HG02981 (cell line): ENCODE data around the gene PDGFB.
"Not testable (repeated sequence)": the region's sequence is repeated elsewhere in the genome, so short reads cannot be mapped to it uniquely, and the experiment has no call there.

Experiments
- ATAC-seq: cut with Tn5 transposase; IDR thresholded peaks from one replicate; pipeline ENCODE4 v1.9.1; 2021; ENCODE audit warnings: mild to moderate bottlenecking, moderate library complexity; ENCODE audit not compliant: unreplicated experiment

The PDGFB gene

DNA sequence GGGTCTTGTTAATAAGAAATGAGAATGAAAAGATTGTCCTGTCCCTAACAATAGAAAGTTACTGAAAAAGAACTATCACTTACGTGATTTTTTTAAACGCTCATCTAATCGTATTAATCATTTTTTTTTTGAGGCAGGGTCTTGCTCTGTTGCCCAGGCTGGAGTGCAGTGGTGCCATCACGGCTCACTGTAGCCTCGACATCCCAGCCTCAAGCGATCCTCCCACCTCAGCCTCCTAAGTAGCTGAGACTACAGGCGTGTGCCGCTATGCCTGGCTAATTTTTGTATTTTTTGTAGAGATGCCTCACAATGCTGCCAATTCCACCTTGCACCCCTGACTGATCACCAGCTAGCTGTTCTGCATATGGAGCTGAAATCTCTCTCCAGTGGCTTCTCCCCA is 15.7 kb downstream of the PDGFB start:
- ATAC-seq: no peak

DNA sequence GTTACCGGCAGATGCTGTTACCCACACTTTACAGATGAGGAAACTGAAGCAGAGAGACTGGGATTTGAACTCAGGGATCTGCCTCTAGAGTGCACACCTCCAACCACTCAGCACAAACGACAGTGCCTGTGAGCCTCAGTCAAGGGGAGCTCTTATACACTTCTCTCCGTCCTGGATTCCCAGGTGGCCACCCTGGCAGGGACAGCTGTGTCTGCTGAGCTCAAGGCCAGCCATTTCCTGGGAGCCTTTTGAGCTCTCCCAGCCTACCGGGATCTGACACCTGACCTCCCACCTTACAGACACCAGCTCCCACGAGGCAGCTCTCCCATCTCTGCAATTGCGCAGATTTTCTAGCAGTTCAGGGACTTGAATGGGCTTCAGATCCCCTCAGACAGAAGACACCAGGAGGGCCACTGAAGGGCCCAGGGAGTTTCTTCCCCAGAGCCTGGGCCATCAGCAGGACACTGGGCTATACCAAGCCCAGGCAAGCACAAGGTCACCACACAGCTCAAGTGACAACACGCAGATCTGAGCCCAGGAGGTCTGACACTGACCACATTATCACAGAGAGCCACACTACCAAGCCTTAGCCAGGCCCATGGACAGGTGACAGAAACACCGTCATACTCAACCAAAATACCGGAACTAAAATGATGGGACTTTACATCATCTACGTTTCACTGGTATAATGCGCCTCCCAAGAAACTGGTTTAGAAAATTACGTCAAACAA is 17.1 kb downstream of the PDGFB start:
- no peak for ATAC-seq

DNA sequence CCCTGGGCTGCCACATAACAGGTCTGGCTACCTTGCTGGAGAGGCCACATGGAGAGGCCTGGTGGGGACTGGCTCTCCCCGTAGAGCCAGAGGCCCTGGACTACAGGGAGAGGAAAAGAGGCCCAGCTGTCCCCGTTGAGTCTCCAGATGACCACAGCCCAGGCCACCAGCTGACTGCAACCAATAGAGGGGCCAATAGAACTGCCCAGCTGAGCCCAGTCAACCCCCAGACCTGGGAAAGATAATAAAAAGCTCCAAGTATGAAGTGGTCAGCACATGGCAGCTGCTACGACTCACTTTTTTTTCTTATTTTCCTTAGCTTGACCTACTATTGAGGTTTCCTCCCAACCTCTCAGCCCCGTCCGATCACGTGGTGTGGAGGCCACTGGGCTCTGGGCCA is 18.4 kb downstream of the PDGFB start:
- no peak for ATAC-seq

DNA sequence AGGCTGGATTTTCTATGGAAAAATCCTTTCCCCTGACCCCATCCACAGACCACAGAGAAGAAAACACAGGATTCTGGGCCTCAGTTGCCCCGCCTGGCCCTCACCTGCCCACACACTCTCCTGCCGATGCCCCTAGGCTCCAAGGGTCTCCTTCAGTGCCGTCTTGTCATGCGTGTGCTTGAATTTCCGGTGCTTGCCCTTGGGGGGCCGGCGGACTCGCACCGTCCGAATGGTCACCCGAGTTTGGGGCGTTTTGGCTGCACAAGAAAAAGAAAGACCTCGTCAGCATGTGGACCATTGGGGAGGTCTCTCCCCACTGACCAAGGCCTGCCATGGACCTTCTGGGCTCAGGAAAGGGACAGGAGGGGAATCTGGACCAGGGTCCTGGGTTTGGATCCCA is 19.2 kb downstream of the PDGFB start:
- no peak for ATAC-seq

DNA sequence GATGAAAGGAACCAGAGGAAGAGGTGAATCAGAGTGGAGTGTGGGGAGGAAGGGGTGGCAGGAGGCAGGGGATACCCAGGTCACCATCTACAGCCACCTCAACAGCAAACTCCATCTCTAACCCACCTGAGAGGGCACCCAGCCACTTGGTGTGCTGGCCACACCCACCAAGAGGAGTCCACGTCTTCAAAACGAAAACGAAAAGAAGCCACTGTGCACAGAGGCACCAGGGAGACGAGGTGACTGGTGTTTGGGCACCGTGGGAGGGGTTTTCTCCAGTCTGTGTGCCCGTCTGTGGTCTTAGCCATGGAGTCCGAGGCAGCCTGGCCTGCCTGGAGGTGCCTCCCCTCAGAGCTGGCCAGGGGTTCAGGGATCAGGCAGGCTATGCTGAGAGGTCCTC is 20.2 kb downstream of the PDGFB start:
- ATAC-seq: no peak

DNA sequence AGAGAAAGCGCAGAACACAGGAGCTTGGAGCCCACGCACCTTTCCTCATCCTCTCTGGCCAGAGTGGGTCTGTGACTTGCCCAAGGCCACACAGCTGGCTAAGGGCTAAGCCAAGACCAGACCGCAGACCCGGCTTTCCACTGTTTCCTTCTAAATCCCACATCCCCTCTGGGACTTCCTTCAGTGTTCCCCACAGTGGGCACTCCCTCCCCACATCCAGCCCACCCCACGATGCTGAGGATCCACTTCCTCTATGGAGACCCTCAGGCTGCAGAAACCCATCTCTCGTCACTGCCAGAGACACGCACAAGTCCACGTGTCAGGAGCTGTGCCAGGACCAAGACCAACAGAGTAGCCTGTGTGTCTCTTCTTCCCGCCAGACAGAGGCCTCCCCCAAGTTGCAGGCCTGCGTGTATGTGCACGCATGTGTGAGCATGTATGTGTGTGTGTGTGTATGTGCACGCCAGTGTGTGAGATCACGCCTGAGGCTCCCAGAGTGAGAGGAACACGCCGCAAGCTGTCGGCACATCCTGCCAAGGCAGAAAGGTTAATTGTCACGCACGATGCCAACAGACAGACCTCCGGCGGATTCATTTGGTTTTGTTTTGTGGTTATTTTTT is 21.6 kb downstream of the PDGFB start:
- ATAC-seq: no peak

DNA sequence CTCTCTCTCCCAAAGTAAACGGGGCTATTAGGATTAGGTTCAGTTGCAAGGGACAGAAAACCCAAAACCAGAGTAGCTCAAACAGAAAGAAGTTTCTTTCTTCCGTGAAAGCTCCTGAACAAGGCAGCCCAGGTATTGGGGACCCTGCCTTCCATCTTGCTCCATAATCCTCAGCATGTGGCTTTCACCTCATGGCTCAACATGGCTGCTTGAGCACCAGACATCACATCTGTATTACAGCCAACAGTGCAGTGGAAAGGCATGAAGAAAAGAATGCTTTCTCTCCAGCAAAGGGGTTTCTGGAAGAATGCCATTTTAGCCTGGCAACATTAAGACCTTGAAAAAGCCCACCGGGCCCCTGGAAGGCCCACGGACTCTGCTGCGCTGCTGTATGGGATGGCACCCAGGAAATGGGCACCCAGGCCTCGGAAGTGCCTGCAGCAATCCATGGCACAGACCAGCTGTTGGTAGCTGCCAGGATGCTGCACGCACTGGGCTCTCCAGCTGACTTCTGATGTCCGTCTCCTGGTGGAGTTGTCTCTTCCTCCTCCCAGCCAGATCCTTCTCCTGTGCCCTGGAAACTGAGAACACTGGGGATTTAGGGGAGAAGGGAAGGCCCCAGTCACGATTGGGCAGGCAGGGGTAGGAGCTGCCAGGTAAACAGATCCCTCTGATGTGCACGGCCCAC is 22.6 kb downstream of the PDGFB start:
- ATAC-seq: no peak

DNA sequence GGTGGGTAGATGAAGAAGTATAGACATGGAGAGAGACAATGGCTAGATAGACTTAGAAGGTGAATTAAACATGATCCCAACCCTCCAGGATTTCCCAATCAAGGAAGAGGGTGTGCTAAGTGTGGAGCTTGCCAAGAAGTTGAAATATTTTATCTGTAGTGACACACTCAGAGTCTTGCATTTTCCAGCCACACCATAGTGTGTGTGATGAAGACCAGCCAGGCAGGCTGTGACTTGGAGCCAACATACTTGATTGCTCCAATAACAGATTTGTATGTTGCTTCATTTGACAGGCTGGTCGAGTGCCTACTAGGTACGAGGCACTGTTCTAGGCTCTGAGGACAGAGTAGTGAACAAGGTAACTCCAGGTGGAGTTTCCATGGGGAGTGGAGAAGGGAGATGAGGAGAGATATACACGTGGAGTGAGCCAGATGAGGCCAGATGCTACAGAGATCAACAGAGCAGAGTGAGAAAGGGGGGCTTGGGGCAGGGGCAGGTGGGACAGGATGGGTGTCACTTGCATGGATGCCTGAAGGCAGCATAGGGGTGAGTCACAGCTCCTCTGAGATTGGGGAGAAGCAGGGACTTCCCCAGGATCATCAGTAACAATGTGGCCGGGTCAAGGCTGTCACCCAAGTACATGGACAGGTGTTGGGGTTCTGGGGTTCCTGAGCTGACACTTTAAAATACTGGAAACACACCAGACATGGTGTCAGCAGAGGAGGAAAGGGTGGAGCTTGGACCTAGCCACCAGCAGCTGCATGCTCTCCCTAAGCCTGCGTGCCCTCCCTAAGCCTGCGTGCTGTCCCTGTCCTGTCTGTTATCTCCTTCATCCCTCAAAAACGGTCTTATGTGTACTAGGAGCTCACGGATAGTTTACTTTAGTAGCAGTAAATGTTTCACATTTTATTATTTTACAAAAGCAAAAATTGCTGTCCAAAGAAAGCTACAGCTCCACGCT is 23.6 kb downstream of the PDGFB start:
- no peak for ATAC-seq

DNA sequence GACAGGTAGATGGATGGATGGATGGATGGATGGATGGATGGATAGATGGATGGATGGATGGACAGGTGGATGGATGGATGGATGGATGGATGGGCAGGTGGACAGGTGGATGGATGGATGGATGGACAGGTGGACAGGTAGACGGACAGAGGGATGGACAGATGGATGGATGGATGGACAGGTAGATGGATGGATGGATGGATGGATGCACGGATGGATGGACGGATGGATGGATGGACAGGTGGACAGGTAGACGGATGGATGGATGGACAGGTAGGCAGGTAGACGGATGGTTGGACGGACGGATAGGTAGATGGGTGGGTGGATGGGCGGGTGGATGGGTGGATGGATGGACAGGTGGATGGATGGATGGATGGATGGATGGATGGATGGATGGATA is 24.3 kb downstream of the PDGFB start:
- ATAC-seq: no peak

DNA sequence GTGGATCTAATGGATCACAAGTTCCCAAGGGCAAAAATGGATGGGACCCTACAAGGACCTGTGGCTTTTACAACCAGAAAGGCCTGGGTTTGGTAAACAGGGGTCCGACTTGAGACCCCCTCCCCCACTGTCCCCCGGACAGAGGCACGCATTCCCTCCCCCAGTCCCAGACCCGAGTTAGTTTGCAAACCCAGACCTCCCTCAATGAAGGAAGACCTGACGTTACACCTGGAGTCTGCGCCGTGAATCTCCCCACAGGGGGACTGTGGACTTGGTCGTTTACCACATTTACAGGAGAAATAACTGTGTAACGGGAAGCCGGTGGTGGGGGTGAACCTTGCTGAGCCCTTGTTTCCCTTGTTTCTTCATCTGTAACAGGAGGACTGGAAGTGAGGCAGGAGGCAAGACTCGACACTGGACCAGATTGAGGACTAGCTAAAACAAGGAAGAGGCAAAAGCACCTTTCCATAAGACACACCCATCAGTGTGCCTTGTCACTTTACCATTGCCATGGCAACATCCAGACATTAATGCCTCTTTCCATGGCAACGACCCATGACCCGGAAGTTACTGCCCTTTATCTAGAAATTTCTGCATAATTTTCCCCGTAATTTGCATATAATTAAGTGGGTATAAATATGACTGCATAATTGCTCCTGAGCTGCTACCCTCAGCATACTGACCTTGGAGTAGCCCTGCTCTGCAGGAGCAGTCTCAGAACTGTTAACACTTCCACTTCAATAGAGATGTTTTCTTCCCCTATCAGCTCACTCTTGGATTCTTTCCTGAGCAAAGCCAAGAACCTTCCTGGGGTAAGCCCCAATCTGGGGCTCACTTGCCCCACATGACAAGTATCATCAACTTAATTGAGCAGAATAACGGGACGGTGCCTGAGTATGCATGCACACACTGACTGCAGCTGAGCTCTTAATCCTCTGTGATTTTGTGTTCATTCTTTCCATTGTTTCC is 25.4 kb downstream of the PDGFB start:
- ATAC-seq: no peak

DNA sequence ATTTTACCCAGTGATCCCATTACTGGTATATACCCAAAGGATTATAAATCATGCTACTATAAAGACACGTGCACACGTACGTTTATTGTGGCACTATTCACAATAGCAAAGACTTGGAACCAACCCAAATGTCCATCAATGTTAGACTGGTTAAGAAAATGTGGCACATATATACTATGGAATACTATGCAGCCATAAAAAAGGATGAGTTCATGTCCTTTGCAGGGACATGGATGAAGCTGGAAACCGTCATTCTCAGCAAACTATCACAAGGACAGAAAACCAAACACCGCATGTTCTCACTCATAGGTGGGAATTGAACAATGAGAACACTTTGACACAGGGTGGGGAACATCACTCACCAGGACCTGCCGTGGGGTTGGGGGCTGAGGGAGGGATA is 26.4 kb downstream of the PDGFB start:
- ATAC-seq: not testable (repeated sequence)

DNA sequence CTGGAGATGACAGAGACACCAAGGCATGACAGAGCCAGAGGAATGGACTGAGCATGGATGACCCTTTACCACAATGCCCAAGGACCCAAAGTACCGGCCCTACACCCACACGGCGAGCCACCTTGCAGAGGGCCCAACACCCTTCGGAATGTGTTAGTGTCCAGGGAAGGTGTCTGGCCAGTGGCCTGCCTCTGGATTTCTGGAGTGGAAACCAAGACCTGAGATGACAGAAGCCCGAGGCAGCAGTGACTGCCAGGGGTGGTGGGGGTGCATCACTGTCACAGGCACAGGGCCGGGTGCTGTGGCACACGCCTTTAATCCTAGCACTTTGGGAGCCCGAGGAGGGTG is 28.7 kb downstream of the PDGFB start:
- no peak for ATAC-seq

DNA sequence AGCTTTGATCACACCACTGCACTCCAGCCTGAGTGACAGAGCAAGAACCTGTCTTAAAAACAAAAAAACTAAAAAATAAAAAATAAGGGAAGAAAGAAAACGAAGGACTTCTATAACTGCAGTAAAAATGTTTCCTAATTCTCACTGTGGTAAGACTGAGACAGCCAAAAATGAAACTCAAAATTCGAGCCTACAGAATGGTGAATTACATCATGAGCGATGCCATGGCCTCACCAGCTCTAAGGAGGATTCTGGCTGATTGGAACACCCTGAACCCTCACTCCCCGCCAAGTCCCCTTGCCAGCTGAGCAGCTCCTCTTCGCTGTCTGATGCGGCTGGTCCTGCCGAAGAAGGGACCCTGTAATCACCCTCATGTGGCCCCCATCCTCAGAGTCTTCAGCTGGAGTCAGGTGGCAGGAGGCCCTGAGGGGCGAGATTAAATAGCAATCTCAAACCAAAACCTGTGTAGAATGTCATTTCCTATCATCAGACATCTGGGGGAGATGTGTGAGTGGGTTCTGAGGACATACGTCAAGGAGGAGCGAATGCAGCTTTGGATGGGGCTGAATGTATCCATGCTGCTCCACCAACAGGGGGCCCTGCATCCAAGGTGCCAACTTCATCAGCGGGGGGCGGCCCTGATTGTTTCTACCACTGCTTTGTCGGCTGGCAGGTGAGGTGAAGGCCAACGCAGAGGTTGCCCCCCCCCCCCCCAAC is 29.2 kb downstream of the PDGFB start:
- no peak for ATAC-seq

DNA sequence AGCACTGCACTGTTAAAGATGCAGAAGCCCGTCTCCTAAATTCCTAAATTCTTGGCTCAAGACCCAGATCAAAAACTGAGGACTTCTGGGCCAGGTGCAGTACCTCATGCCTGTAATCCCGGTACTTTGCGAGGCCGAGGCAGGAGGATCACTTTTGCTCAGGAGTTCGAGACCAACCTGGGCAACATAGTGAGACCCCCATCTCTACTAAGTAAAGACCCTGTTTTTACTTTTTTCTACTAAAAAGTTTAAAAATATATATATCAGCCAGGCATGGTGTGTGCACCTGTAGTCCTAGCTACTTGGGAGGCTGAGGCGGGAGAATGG is 29.7 kb downstream of the PDGFB start:
- no peak for ATAC-seq

DNA sequence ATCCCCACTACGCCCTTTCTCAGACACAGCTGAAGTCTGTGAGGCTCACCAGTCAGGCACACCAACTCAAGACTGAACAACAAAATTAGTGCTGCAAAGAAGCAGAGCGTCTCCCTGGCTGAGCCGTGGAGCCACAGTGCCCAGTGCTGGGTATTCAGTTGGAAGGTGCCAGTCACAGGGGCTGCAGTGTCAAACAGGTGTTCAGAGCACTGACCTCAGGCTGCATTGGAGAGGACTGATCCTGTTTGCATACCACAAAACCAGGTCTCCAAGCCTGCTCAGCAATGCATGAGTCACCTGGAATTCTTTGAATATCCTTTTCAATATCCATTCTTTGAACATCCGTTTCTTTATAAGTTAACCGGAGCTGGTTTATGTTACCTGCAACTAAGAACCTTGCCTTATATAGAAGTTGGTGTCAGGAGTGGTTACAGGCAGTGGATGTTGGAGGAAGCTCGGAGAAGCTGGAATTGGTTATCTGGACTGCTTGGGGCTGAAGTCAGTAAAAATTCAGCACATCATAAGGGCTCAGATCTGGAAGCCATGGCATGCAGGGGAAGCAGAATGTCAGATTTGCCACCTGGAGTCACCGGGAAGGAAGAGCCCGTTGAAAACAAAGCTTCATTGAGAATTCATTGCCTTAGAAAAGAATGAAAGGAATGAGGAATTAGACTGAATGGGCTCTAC is 30.3 kb downstream of the PDGFB start:
- ATAC-seq: no peak

DNA sequence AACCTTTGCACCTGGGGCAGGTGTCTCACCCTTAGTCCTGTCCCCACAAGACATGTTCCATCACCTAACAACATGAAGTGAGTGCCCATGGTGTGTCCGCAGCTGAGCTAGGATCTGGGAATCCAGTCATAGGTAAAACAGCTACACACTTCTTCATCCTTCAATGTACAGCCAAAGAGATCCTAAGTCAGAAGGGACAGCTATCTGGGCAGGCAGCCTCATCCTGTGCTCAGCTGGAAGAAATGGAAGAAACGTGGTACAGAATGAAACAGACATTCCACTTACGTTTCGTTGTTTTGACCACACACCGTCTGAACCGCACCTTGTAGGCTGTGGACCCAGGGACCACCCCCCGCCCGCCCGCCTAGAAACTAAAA is 30.8 kb downstream of the PDGFB start:
- ATAC-seq: no peak

DNA sequence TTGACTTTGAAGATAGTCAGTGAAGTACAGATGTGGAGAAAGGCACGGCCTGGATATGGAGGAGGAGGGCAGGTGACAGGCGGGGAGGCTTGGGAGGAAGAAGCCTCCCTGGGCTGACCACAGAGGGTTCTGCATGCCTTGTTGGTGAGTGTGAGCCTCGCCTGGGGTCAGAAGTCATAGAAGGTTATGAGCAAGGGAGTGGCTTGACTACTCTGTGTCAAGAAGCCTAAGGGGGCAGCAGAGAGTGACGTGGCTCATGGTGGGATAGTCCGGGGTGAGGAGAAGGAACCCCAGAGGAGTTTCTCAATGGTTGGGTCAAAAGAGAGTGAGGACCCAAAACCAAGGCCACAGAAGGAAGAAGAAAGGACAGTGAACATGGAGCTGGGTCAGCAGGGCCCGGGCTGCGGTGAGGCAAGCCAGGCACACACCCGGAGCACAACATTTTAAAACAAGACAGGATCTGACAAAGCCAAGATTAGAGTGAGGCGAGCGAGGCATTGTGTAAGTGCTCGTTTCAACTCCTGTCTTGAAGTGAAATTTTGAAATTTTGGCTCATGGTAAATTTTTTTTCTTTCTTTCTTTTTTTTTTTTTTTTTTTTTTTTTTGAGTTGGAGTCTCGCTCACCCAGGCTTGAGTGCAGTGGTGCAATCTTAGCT is 31.9 kb downstream of the PDGFB start:
- no peak for ATAC-seq

DNA sequence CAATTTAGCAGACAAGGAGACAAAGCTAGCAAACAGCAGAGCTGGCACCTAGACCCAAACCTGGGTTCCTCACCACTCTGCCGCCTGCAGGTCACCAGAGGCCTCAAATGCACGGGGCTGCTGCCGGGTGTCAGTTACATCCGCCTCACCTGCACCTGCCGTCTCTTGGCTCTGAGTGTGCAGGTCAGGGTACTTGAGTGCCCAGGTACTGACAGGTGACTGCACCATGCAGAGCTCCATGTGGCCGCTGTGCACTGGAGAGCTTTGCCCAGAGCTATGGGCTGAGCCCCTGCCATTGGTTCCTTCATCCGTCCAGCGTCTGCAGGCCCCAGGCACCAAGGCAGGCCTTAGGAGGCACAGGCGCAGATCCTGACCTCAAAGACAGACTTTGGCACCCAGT is 35.0 kb downstream of the PDGFB start:
- no peak for ATAC-seq
